ENCODE data around the gene POU1F1. TPM values are rescaled to one million over a fixed set of nuclear protein-coding genes. Genes with fewer than 3 reads are reported as not detected.
A peak's percentile ranks its signal among the peaks of the same experiment; 100 is the strongest.

POU1F1 gene
- total RNA-seq, 1 donor from 2014 or later, result not detected

GRCh38 chr3:87269723-87270122 lies 6.7 kb downstream of the POU1F1 start:
- H3K4me3 ChIP-seq (ENCODE audit: low read depth, low read length), result no peak overlapping the region
- DNase-seq (ENCODE audit: low read depth) (no peak), FAIRE-seq (no peak)
- no peak for TF ChIP-seq CTCF (IDR thresholded peaks at IDR 0.05; ENCODE audit: insufficient read depth, low read length, severe bottlenecking)
- H3K36me3 ChIP-seq (ENCODE audit: control insufficient read depth, insufficient read depth, low read length), result no peaks in the 10 kb centered on the region
- H3K27me3 ChIP-seq (ENCODE audit: control insufficient read depth, insufficient read depth, low read length), result no peaks in the 10 kb centered on the region

- no peak for FAIRE-seq
- no peaks in the 10 kb centered on the region for H3K36me3 ChIP-seq (ENCODE audit: control insufficient read depth, insufficient read depth, low read length)
- H3K27me3 ChIP-seq (ENCODE audit: control insufficient read depth, insufficient read depth, low read length), result no peaks in the 10 kb centered on the region
- no peak for DNase-seq (ENCODE audit: low read depth)
- no peak overlapping the region for H3K4me3 ChIP-seq (ENCODE audit: low read depth, low read length)
- no peak for TF ChIP-seq CTCF (IDR thresholded peaks at IDR 0.05; ENCODE audit: insufficient read depth, low read length, severe bottlenecking)
These were observed 7.7 kb downstream of the POU1F1 start for GRCh38 chr3:87268646-87269211.

GRCh38 chr3:87267953-87268645 lies 8.3 kb downstream of the POU1F1 start:
- TF ChIP-seq CTCF (IDR thresholded peaks at IDR 0.05; ENCODE audit: insufficient read depth, low read length, severe bottlenecking), result no peak
- Histone ChIP-seq H3K27me3 (ENCODE audit: control insufficient read depth, insufficient read depth, low read length) (no peaks in the 10 kb centered on the region), H3K4me3 (ENCODE audit: low read depth, low read length) (no peak overlapping the region), H3K36me3 (ENCODE audit: control insufficient read depth, insufficient read depth, low read length) (no peaks in the 10 kb centered on the region)
- DNase-seq (ENCODE audit: low read depth), result no peak
- no peak for FAIRE-seq

- FAIRE-seq, result no peak
- no peak for TF ChIP-seq CTCF (IDR thresholded peaks at IDR 0.05; ENCODE audit: insufficient read depth, low read length, severe bottlenecking)
These were observed 14.5 kb downstream of the POU1F1 start for GRCh38 chr3:87261925-87262324.

GRCh38 chr3:87260270-87260669 lies 16.1 kb downstream of the POU1F1 start:
- FAIRE-seq (no peak), DNase-seq (ENCODE audit: low read depth) (peak; percentile 65)
- no peaks in the 10 kb centered on the region for H3K27me3 ChIP-seq (ENCODE audit: control insufficient read depth, insufficient read depth, low read length)
- no peak overlapping the region for H3K4me3 ChIP-seq (ENCODE audit: low read depth, low read length)
- TF ChIP-seq CTCF (IDR thresholded peaks at IDR 0.05; ENCODE audit: insufficient read depth, low read length, severe bottlenecking), result peak; percentile 52
- no peaks in the 10 kb centered on the region for H3K36me3 ChIP-seq (ENCODE audit: control insufficient read depth, insufficient read depth, low read length)

More at GRCh38 chr3:87261925-87262324, 14.5 kb downstream of the POU1F1 start:
- no peaks in the 10 kb centered on the region for H3K27me3 ChIP-seq (ENCODE audit: control insufficient read depth, insufficient read depth, low read length)
- no peaks in the 10 kb centered on the region for H3K36me3 ChIP-seq (ENCODE audit: control insufficient read depth, insufficient read depth, low read length)
- no peak for DNase-seq (ENCODE audit: low read depth)
- no peak overlapping the region for H3K4me3 ChIP-seq (ENCODE audit: low read depth, low read length)

All from bronchial epithelial cell (primary cell).